Astrocyte of the cerebellum (primary cell): ENCODE results near the gene TNS3.

Source experiments
- DNase-seq: peaks from one replicate; pipeline ENCODE4 v3.0.0-alpha.2; 2011; ENCODE audit warnings: low read depth
- H3K4me3 ChIP-seq: 2 replicates; pipeline ENCODE4 v1.5.1; 2011; ENCODE audit warnings: mild to moderate bottlenecking, low read depth, low read length, moderate library complexity
- in situ Hi-C: cut with HindIII; loops from 2 replicates; pipeline ENCODE4 v1.10.0; 2017; ENCODE audit warnings: low sequenced_read_pairs
- TF ChIP-seq, protein P1 (sequence below): IDR thresholded peaks from 2 replicates; pipeline ENCODE4 v1.5.1; 2012; ENCODE audit warnings: low read length, low read depth, moderate library complexity, mild to moderate bottlenecking; ENCODE audit errors: missing control alignments

Gene TNS3

GRCh38 chr7:47485640-47486435 lies 96.1 kb downstream of the TNS3 start:
- in situ Hi-C loops, result no loop called here
- no peak overlapping the region for H3K4me3 ChIP-seq
- TF ChIP-seq, protein P1, sequence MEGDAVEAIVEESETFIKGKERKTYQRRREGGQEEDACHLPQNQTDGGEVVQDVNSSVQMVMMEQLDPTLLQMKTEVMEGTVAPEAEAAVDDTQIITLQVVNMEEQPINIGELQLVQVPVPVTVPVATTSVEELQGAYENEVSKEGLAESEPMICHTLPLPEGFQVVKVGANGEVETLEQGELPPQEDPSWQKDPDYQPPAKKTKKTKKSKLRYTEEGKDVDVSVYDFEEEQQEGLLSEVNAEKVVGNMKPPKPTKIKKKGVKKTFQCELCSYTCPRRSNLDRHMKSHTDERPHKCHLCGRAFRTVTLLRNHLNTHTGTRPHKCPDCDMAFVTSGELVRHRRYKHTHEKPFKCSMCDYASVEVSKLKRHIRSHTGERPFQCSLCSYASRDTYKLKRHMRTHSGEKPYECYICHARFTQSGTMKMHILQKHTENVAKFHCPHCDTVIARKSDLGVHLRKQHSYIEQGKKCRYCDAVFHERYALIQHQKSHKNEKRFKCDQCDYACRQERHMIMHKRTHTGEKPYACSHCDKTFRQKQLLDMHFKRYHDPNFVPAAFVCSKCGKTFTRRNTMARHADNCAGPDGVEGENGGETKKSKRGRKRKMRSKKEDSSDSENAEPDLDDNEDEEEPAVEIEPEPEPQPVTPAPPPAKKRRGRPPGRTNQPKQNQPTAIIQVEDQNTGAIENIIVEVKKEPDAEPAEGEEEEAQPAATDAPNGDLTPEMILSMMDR, result no peak
- no peak for DNase-seq

DNA sequence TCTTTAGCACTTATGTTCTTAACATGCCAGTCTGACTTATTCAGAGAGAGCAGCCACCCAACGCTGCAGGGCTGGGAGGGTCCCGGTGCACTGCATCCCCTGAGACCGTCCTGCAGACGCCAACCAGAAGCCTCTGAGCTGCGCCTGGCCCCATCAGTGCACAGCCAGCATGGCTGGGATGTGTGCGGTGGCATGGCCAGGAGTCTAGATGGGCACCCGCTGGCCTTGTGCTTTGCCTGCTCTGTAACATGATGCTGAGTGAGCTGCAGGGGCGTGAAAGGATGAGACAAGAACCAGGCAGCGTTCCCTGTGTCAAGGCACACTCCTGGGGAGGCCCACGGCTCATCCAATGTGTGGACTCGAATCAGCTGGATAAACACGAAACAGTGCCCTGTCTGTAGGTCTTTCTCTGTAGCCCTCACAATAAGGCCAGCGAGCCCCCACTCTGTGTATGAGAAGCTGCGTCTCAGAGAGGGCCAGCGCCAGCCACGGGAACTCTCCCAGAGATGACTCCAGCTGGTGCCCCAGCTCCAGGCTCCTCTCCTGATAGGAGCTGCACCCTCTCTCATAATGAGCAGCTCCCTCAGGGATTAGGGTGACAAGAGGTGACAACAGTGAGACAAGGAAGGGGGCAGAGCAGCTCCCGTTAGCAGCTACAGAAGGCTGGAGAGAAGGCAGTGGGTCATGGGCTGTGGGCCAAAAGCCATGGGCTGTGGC lies 96.8 kb downstream of the TNS3 start:
- in situ Hi-C loops, result no loop called here

DNA sequence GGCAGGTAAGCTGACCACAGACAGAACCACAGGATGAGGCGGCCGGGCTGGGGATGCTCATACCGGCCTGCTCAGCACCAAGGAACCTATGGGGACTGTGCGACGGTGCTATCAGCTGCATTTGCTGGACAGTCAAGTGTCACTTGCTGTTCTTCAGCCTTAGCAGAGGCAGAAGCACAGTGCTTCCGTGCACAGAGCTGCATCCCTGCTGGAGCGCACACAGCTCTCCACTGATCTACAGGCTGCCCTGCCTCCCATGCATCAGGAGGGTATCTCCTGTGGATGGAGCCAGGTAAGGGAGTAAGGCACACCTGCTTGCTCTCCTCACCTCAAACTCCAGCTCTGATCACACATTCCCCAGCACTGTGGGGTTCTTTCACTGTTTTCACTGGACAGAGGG lies 97.5 kb downstream of the TNS3 start:
- in situ Hi-C loops, result no loop called here

More for the DNA sequence above, 96.8 kb downstream of the TNS3 start:
- TF ChIP-seq, protein P1, result no peak
- no peak overlapping the region for H3K4me3 ChIP-seq
- DNase-seq, result no peak

DNA sequence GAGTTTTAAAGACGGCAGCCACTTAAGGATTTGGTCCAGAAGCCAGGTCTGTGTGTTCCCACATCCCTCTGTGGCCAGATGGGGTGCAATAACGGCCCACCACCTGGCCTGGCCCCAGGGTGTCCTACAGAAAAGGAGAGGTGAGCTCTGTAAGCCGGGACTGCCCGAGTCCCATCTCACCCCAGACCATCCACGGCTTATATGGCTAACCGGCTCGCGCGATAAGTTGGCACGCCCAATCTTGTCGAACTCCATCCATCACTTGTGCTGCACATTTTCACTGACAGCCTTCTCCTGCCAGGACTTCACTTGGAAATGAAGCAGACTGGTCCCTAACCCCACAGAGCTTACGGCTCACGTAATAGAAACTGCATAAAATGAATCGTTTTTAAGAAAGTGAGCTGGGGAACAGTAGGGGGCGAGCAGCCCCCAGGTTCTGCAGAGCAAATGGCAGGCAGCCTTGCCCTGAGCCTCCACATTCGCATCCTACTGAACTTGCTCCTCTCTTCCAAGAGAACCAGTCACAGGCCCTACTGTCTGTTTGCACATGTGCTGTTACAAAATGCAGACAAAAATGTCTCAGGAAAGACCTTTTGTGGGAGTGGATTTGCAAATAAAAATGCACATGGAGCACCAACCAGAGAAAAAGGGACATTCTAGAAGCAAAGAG lies 98.2 kb downstream of the TNS3 start:
- H3K4me3 ChIP-seq, result no peak overlapping the region
- in situ Hi-C loops, result no loop called here
- no peak for DNase-seq
- TF ChIP-seq, protein P1, result peak; percentile 25

More for the DNA sequence above, 97.5 kb downstream of the TNS3 start:
- no peak overlapping the region for H3K4me3 ChIP-seq
- TF ChIP-seq, protein P1, result no peak
- no peak for DNase-seq

DNA sequence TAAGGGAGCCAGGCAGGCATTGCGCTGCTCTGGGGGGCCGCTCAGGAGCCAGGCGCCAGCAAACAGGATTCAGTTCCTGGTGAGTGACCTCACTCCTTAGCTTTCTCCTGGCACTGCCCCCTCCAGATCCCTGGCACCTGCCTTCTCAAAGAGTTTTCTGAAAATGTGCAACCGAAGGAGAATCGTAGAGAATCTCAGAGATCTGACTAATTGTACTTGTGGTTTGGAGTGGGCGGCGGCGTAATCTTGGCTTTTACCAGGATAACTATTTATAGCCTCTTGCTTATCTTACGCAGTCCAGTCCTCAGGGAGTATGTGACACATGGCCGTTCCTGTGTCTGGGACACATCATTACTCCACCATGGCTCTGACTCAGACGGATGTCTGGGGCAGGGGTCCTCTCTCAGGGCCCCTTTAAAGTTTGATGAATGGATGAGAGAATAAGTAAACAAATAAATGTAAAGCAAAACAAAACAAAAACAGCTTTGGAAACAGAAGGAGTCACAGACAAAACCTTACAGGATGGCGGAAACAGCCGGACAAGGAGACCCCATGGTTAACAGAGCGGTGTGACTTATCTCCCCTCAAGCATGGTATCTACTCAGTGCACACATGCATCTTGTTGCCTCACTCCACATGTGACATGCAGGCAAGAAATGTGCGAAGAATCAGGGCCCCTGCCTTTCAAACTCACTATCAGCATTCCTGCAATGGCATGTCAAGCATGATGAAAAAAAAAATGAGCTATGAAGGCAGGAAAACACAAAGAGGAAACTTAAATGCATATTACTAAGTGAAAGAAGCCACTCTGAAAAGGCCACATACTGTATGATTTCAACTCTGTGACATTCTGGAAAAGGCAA lies 99.7 kb downstream of the TNS3 start:
- no peak overlapping the region for H3K4me3 ChIP-seq
- DNase-seq, result peak; percentile 59
- in situ Hi-C loops, result no loop called here
- TF ChIP-seq, protein P1, result no peak
